Mesothelial cell of epicardium (in vitro differentiated cells): ENCODE measurements around the gene STK32B. TPM values are rescaled to one million over a fixed set of nuclear protein-coding genes. Genes with fewer than 3 reads are reported as not detected.

Experiments
- DNase-seq, 2 experiments: peaks; one replicate each; pipeline ENCODE4 v3.0.0; 2021; ENCODE audit warnings: low spot score in 2 of 2; ENCODE audit not compliant: unreplicated experiment in 2 of 2
- H3K27ac Mint-ChIP-seq: 2 replicates; pipeline ENCODE4 v1.8.0; 2021; ENCODE audit warnings: mixed read lengths
- H3K27me3 Mint-ChIP-seq: 2 replicates; pipeline ENCODE4 v1.8.0; 2021; ENCODE audit warnings: low read depth, mixed read lengths
- H3K36me3 Mint-ChIP-seq: 2 replicates; pipeline ENCODE4 v1.8.0; 2021; ENCODE audit warnings: mixed read lengths
- H3K4me1 Mint-ChIP-seq: 2 replicates; pipeline ENCODE4 v1.8.0; 2021; ENCODE audit warnings: mixed read lengths
- H3K4me3 Mint-ChIP-seq: 2 replicates; pipeline ENCODE4 v1.8.0; 2021; ENCODE audit warnings: mild to moderate bottlenecking, moderate library complexity, mixed read lengths
- H3K9me3 Mint-ChIP-seq: 2 replicates; pipeline ENCODE4 v1.8.0; 2021; ENCODE audit warnings: mixed read lengths
- CTCF ChIP-seq: fragments of 200-600 bp; sonication (generic); IDR thresholded peaks from one replicate; pipeline ENCODE4 v1.5.0; 2021; ENCODE audit warnings: antibody characterized with exemption; ENCODE audit not compliant: unreplicated experiment
- total RNA-seq: library from RNA; stranded (reverse); gene quantifications from 3 replicates; pipeline ENCODE4 v1.2.1, GENCODE V29; 2021

The STK32B gene
- total RNA-seq, 1 donor from 2014 or later = 0.96 TPM

GRCh38 chr4:5188130-5188529, 136.8 kb downstream of the STK32B start:
- H3K36me3 Mint-ChIP-seq = no peaks in the 10 kb centered on the region
- DNase-seq = no peak
- no peaks in the 10 kb centered on the region for H3K9me3 Mint-ChIP-seq
- H3K27me3 Mint-ChIP-seq = peaks cover 5% of the 10 kb centered on the region
- TF ChIP-seq CTCF = no peak
- no peak overlapping the region for H3K27ac Mint-ChIP-seq
- H3K4me1 Mint-ChIP-seq = peaks cover 2% of the 10 kb centered on the region
- H3K4me3 Mint-ChIP-seq = no peak overlapping the region

- H3K4me1 Mint-ChIP-seq = no peaks in the 10 kb centered on the region
- H3K4me3 Mint-ChIP-seq = no peak overlapping the region
- DNase-seq = no peak
- H3K27ac Mint-ChIP-seq = no peak overlapping the region
- H3K27me3 Mint-ChIP-seq = peaks cover 3% of the 10 kb centered on the region
- H3K9me3 Mint-ChIP-seq = no peaks in the 10 kb centered on the region
- no peaks in the 10 kb centered on the region for H3K36me3 Mint-ChIP-seq
- no peak for TF ChIP-seq CTCF
Observed at GRCh38 chr4:5191831-5192230, 140.6 kb downstream of the STK32B start.

GRCh38 chr4:5192271-5192670, 141.0 kb downstream of the STK32B start:
- no peaks in the 10 kb centered on the region for H3K9me3 Mint-ChIP-seq
- no peaks in the 10 kb centered on the region for H3K4me1 Mint-ChIP-seq
- H3K27ac Mint-ChIP-seq = no peak overlapping the region
- no peak for TF ChIP-seq CTCF
- no peak overlapping the region for H3K4me3 Mint-ChIP-seq
- H3K27me3 Mint-ChIP-seq = peaks cover 2% of the 10 kb centered on the region
- H3K36me3 Mint-ChIP-seq = no peaks in the 10 kb centered on the region
- DNase-seq = no peak

GRCh38 chr4:5192678-5193077, 141.4 kb downstream of the STK32B start:
- no peaks in the 10 kb centered on the region for H3K4me1 Mint-ChIP-seq
- DNase-seq = no peak
- no peak overlapping the region for H3K4me3 Mint-ChIP-seq
- H3K27me3 Mint-ChIP-seq = peaks cover 4% of the 10 kb centered on the region
- no peaks in the 10 kb centered on the region for H3K36me3 Mint-ChIP-seq
- no peak overlapping the region for H3K27ac Mint-ChIP-seq
- no peak for TF ChIP-seq CTCF
- H3K9me3 Mint-ChIP-seq = no peaks in the 10 kb centered on the region

GRCh38 chr4:5198656-5199541, 147.6 kb downstream of the STK32B start:
- DNase-seq = no peak
- H3K4me3 Mint-ChIP-seq = no peak overlapping the region
- no peaks in the 10 kb centered on the region for H3K9me3 Mint-ChIP-seq
- no peak overlapping the region for H3K27ac Mint-ChIP-seq
- no peaks in the 10 kb centered on the region for H3K36me3 Mint-ChIP-seq
- peaks cover 4% of the 10 kb centered on the region for H3K4me1 Mint-ChIP-seq
- peaks cover 13% of the 10 kb centered on the region for H3K27me3 Mint-ChIP-seq
- no peak for TF ChIP-seq CTCF
